Progenitor cell of endocrine pancreas (in vitro differentiated cells): Measurements from ENCODE around the gene TAL2. TPM values are rescaled to one million over a fixed set of nuclear protein-coding genes. Genes with fewer than 3 reads are reported as not detected.

Source experiments
- DNase-seq: peaks from one replicate; pipeline ENCODE4 v3.0.0; 2021; ENCODE audit warnings: low spot score; ENCODE audit not compliant: unreplicated experiment
- H3K27ac Mint-ChIP-seq: 2 replicates; pipeline ENCODE4 v1.8.0; 2021; ENCODE audit warnings: mild to moderate bottlenecking, moderate library complexity, mixed read lengths
- H3K27me3 Mint-ChIP-seq: 2 replicates; pipeline ENCODE4 v1.8.0; 2021; ENCODE audit warnings: mixed read lengths
- H3K36me3 Mint-ChIP-seq: 2 replicates; pipeline ENCODE4 v1.8.0; 2022; ENCODE audit warnings: mixed read lengths; ENCODE audit not compliant: insufficient read depth
- H3K4me1 Mint-ChIP-seq: 2 replicates; pipeline ENCODE4 v1.8.0; 2021; ENCODE audit warnings: low read depth, mixed read lengths
- H3K4me3 Mint-ChIP-seq: 2 replicates; pipeline ENCODE4 v1.8.0; 2021; ENCODE audit warnings: low read depth, mild to moderate bottlenecking, moderate library complexity, mixed read lengths
- H3K9me3 Mint-ChIP-seq: 2 replicates; pipeline ENCODE4 v1.8.0; 2021; ENCODE audit warnings: low read depth, mixed read lengths
- total RNA-seq: library from RNA; stranded (reverse); gene quantifications from 2 replicates; pipeline ENCODE4 v1.2.1, GENCODE V29; 2021
- TF ChIP-seq, protein P1 (sequence below): fragments of 200-600 bp; sonication (generic); IDR thresholded peaks from one replicate; pipeline ENCODE4 v1.5.0; 2021; ENCODE audit warnings: antibody characterized with exemption, mild to moderate bottlenecking; ENCODE audit not compliant: unreplicated experiment

Gene TAL2
- total RNA-seq, 1 donor from 2014 or later = 2.2 TPM

DNA sequence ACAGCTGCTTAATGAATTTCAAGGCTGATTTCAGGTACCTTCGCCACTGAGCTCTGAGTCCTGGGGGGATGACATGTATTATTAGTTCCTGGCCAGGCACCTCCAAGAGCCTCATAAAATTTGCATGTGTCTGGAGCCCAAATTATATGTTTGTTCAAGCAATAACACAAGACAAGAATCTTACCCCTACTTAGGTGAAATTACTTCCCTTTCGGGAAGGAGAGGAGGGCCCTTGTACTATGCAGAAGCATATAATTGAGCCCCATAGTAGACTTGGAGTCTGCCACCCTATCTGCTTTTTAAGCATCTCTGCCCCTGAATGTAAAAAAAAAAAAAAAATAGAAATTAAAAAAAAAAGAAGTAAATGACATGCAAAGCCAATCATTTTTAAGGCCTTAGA lies 19.1 kb downstream of the TAL2 start:
- H3K4me3 Mint-ChIP-seq = no peak overlapping the region
- H3K27me3 Mint-ChIP-seq = peaks cover 4% of the 10 kb centered on the region
- H3K4me1 Mint-ChIP-seq = peaks cover 11% of the 10 kb centered on the region
- no peaks in the 10 kb centered on the region for H3K36me3 Mint-ChIP-seq
- TF ChIP-seq, protein P1, sequence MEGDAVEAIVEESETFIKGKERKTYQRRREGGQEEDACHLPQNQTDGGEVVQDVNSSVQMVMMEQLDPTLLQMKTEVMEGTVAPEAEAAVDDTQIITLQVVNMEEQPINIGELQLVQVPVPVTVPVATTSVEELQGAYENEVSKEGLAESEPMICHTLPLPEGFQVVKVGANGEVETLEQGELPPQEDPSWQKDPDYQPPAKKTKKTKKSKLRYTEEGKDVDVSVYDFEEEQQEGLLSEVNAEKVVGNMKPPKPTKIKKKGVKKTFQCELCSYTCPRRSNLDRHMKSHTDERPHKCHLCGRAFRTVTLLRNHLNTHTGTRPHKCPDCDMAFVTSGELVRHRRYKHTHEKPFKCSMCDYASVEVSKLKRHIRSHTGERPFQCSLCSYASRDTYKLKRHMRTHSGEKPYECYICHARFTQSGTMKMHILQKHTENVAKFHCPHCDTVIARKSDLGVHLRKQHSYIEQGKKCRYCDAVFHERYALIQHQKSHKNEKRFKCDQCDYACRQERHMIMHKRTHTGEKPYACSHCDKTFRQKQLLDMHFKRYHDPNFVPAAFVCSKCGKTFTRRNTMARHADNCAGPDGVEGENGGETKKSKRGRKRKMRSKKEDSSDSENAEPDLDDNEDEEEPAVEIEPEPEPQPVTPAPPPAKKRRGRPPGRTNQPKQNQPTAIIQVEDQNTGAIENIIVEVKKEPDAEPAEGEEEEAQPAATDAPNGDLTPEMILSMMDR = no peak
- H3K27ac Mint-ChIP-seq = no peak overlapping the region
- no peak for DNase-seq
- no peaks in the 10 kb centered on the region for H3K9me3 Mint-ChIP-seq

DNA sequence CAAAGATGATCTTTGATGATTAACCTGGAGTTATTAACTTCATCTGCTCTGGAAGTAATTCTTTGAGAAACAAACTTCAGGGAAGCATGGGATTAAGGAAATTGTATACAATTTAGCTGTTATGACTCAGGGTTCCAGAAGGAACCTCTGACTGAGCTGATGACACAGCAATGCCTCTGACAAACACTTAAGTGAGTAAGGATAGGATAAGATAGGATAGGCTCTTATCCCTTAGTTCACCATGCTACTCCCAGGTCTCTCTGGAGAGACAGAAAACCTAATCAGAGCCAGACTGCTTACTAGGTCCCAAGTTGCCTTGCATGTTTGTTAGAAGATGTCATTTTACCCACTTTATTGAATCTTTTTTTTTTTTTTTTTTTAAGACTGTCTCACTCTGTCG lies 19.5 kb downstream of the TAL2 start:
- no peaks in the 10 kb centered on the region for H3K36me3 Mint-ChIP-seq
- H3K4me1 Mint-ChIP-seq = peaks cover 8% of the 10 kb centered on the region
- peaks cover 4% of the 10 kb centered on the region for H3K27me3 Mint-ChIP-seq
- DNase-seq = no peak
- no peak overlapping the region for H3K4me3 Mint-ChIP-seq
- no peak overlapping the region for H3K27ac Mint-ChIP-seq
- TF ChIP-seq, protein P1 = no peak
- H3K9me3 Mint-ChIP-seq = no peaks in the 10 kb centered on the region

DNA sequence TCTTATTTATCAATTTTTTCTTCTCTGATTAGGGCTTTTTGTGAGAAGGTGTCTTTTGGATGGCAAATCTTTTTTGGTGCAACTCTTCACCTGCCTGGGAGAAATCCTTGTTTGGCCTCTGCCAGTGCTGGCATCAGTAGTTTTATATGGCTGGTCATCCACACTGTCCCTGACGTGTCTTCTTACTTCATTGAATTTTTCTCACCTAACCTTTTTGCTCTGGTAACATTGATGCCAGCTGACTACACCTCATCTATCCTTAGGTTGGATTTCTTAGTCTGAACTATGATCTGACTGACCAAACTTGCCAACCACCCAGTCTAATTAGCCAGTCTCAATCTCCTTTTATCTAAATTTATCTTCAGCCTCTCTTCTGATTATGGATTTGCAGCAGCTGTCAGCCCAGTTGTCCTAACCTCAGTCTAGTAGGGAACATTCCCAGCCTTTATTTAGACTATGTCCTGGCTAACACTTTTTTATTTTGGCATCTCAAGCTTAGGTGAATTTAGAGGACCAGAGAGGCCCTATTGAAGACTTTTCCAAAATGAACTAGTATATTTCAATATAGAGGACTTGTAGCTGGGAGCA lies 21.5 kb downstream of the TAL2 start:
- TF ChIP-seq, protein P1 = no peak
- Mint-ChIP-seq H3K27me3 (peaks cover 3% of the 10 kb centered on the region), H3K9me3 (no peaks in the 10 kb centered on the region), H3K36me3 (no peaks in the 10 kb centered on the region), H3K27ac (no peak overlapping the region), H3K4me3 (no peak overlapping the region), H3K4me1 (peaks cover 4% of the 10 kb centered on the region)
- DNase-seq = no peak

DNA sequence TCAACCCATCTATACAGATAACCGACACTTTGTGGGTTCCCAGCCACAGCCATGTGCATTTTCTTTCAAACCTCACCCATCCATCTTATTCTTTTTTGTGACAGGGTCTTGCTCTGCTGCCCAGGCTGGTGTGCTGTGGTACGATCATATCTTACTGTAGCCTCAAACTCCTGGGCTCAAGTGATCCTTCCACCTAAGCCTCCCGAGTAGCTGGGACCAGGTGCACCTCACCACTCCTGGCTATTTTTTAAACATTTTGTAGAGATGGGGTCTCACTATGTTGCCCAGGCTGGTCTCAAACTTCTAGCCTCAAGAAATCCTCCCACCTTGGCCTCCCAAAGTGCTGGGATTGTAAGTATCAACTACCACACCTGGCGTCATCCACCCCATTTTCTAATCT lies 24.7 kb downstream of the TAL2 start:
- TF ChIP-seq, protein P1 = no peak
- Mint-ChIP-seq H3K27ac (no peak overlapping the region), H3K36me3 (no peaks in the 10 kb centered on the region), H3K4me1 (no peaks in the 10 kb centered on the region), H3K27me3 (peaks cover 10% of the 10 kb centered on the region), H3K9me3 (no peaks in the 10 kb centered on the region), H3K4me3 (no peak overlapping the region)
- DNase-seq = no peak

DNA sequence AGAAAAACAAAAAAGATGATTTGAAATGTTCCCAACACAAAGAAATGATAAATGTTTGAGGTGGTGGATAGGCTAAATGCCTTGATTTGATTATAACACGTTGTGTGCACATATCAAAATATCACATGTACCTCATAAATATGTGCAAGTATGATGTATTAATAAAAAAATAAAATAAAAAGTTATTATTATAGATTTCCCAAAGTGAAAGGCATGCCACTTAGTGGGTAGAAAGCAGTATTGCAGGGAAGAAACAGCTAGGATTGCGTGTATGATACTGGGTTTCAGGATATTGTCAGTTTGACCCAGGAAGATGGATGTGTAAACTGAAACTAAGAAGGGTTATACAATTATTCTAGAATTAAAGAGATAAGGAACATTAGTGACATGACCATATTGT lies 28.5 kb downstream of the TAL2 start:
- peaks cover 26% of the 10 kb centered on the region for H3K27me3 Mint-ChIP-seq
- no peak for DNase-seq
- H3K4me1 Mint-ChIP-seq = peaks cover 11% of the 10 kb centered on the region
- no peak overlapping the region for H3K27ac Mint-ChIP-seq
- no peaks in the 10 kb centered on the region for H3K9me3 Mint-ChIP-seq
- H3K36me3 Mint-ChIP-seq = no peaks in the 10 kb centered on the region
- H3K4me3 Mint-ChIP-seq = no peak overlapping the region
- TF ChIP-seq, protein P1 = peak; percentile 54
